Putamen (tissue), 1 donor: ENCODE results near the gene SPATA6.
"Not testable (repeated sequence)": the region's sequence is repeated elsewhere in the genome, so short reads cannot be mapped to it uniquely, and the experiment has no call there.

Source experiments
- DNase-seq: peaks from one replicate; pipeline ENCODE4 v3.0.0-alpha.2; 2016; ENCODE audit warnings: low spot score

The SPATA6 gene

GRCh38 chr1:48356901-48357300, 115.1 kb downstream of the SPATA6 start:
- DNase-seq, result no peak

- DNase-seq, result no peak
These were observed 127.6 kb downstream of the SPATA6 start for GRCh38 chr1:48344373-48344772.

GRCh38 chr1:48341221-48341620, 130.8 kb downstream of the SPATA6 start:
- DNase-seq, result no peak

GRCh38 chr1:48338257-48338656, 133.7 kb downstream of the SPATA6 start:
- DNase-seq, result no peak

GRCh38 chr1:48333316-48333715, 138.7 kb downstream of the SPATA6 start:
- DNase-seq, result no peak

GRCh38 chr1:48332115-48332514, 139.9 kb downstream of the SPATA6 start:
- DNase-seq, result no peak

GRCh38 chr1:48329905-48330304, 142.1 kb downstream of the SPATA6 start:
- DNase-seq, result no peak

GRCh38 chr1:48329486-48329885, 142.5 kb downstream of the SPATA6 start:
- no peak for DNase-seq

- not testable (repeated sequence) for DNase-seq
These were observed 160.2 kb downstream of the SPATA6 start for GRCh38 chr1:48311829-48312228.

- DNase-seq, result no peak
These were observed 162.4 kb downstream of the SPATA6 start for GRCh38 chr1:48309564-48310082.

- DNase-seq, result no peak
These were observed 169.4 kb downstream of the SPATA6 start for GRCh38 chr1:48302652-48303051.

- DNase-seq, result no peak
These were observed 177.3 kb downstream of the SPATA6 start for GRCh38 chr1:48294656-48295055.

GRCh38 chr1:48294094-48294493, 177.9 kb downstream of the SPATA6 start:
- not testable (repeated sequence) for DNase-seq

GRCh38 chr1:48292706-48293105, 179.3 kb downstream of the SPATA6 start:
- no peak for DNase-seq

- no peak for DNase-seq
These were observed 180.6 kb downstream of the SPATA6 start for GRCh38 chr1:48291421-48291820.

GRCh38 chr1:48285525-48285924, 186.5 kb downstream of the SPATA6 start:
- DNase-seq, result no peak

GRCh38 chr1:48284696-48285420, 187.1 kb downstream of the SPATA6 start:
- not testable (repeated sequence) for DNase-seq

GRCh38 chr1:48282329-48282728, 189.7 kb downstream of the SPATA6 start:
- not testable (repeated sequence) for DNase-seq

- DNase-seq, result not testable (repeated sequence)
These were observed 194.6 kb downstream of the SPATA6 start for GRCh38 chr1:48277437-48277836.

- no peak for DNase-seq
These were observed 205.4 kb downstream of the SPATA6 start for GRCh38 chr1:48266576-48266975.

- DNase-seq, result no peak
These were observed 209.0 kb downstream of the SPATA6 start for GRCh38 chr1:48263041-48263440.

GRCh38 chr1:48261881-48262400, 210.1 kb downstream of the SPATA6 start:
- no peak for DNase-seq

- no peak for DNase-seq
These were observed 213.9 kb downstream of the SPATA6 start for GRCh38 chr1:48258106-48258505.

- no peak for DNase-seq
These were observed 217.8 kb downstream of the SPATA6 start for GRCh38 chr1:48254254-48254653.
